ENCODE data around the gene ZCCHC7.

The ZCCHC7 gene

DNA sequence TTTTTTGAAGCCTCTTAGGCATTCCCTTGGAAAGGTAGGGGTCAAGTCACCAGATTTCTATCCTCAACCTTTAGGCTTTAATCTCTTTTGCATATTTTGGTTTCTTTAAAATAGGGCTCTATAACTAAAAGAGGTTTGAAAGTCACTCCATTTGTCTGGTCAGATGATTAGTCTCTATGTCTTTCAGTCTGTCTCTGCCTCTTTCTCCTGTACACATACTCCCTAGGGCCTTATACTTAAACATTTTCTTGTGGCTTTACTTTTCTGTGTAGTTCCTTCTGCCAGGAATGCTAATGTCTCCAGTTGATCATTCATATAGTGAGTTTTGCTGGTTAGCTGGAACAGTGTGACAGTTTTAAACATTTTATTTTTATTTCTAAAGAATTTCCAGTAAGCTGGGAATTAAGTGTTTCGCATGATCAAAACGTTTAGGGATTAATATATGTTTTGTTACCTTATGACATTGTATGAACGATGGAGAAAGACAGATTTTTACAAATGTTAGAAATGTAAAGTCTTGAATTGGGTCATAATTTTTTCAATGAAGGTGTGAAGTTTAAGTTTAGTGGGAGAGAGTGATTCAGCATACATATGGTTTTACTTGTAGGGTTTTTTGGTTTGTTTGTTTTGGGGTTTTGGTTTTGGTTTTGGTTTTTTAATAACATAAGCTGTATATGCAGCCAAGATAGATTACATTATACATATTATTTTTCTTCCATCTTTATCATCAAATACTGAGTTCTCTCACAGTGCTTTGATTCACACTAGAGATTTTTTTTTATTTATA lies 90.6 kb downstream of the ZCCHC7 start:
- Histone ChIP-seq H3K36me3 (ENCODE audit: control insufficient read depth in 1 of 2, insufficient read depth in 2 of 2, low read length in 2 of 2) (peaks cover 2 to 3% of the 10 kb centered on the region in 2 experiments), H3K4ac (ENCODE audit: low read depth, low read length) (no peak overlapping the region), H3K27ac (ENCODE audit: low read depth, low read length) (no peak overlapping the region), H4K8ac (ENCODE audit: low read depth, low read length) (no peak overlapping the region), H2AFZ (ENCODE audit: insufficient read depth, low read length, poor library complexity) (no peak overlapping the region), H3K27me3 (ENCODE audit: insufficient read depth, low read length) (no peaks in the 10 kb centered on the region), H3K23ac (ENCODE audit: low read length) (no peak overlapping the region), H3K79me2 (ENCODE audit: control insufficient read depth, insufficient read depth, low read length, poor library complexity) (no peaks in the 10 kb centered on the region), H3K4me1 (ENCODE audit: control insufficient read depth in 1 of 2, insufficient read depth in 2 of 2, low read length in 2 of 2) (no peaks in the 10 kb centered on the region), H2BK12ac (ENCODE audit: low read length) (no peak overlapping the region), H4K91ac (ENCODE audit: low read depth, low read length) (no peak overlapping the region), H2AK5ac (ENCODE audit: low read length) (no peak overlapping the region), H3K79me1 (ENCODE audit: low read length) (no peaks in the 10 kb centered on the region), H3K9me3 (ENCODE audit: insufficient read depth, low read depth, low read length) (no peaks in the 10 kb centered on the region), H3K18ac (ENCODE audit: low read length) (no peak overlapping the region), H2BK120ac (ENCODE audit: insufficient read depth, low read length, poor library complexity) (no peak overlapping the region), H4K12ac (ENCODE audit: low read depth, low read length) (no peak overlapping the region), H3K4me2 (ENCODE audit: low read length) (no peak overlapping the region), H3K4me3 (ENCODE audit: low read depth, low read length) (no peak overlapping the region), H3K9ac (ENCODE audit: low read length) (no peak overlapping the region), H3K14ac (ENCODE audit: low read length) (no peak overlapping the region), H2BK5ac (ENCODE audit: low read depth, low read length, poor library complexity) (no peak overlapping the region)
- DNase-seq = no peak
- WGBS (ENCODE audit: extremely low coverage, insufficient coverage, insufficient read length) = no CpG with 5 or more reads among the region's 3 CpGs

DNA sequence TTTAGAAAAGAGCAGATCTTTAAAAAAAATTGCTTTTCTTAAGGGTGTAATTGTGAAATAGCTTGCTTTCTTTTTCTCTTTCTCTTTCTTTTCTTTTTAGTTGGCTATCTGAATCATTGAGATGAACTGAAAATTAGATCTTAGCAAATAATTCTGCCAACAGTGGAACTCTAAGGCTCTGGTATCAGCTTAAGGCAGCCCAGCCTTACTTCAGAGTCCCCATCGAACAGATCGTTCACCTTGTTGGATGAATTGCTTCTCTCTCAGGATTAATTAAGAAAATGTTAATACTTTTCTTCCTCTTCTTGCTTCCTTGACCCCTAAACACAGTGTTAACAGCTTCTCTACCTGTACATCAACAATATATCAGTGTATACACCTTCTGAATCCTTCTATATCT lies 92.1 kb downstream of the ZCCHC7 start:
- Histone ChIP-seq H4K91ac (ENCODE audit: low read depth, low read length) (no peak overlapping the region), H3K79me2 (ENCODE audit: control insufficient read depth, insufficient read depth, low read length, poor library complexity) (no peaks in the 10 kb centered on the region), H2BK5ac (ENCODE audit: low read depth, low read length, poor library complexity) (no peak overlapping the region), H3K9ac (ENCODE audit: low read length) (no peak overlapping the region), H2AFZ (ENCODE audit: insufficient read depth, low read length, poor library complexity) (no peak overlapping the region), H3K4me1 (ENCODE audit: control insufficient read depth in 1 of 2, insufficient read depth in 2 of 2, low read length in 2 of 2) (no peaks in the 10 kb centered on the region), H3K18ac (ENCODE audit: low read length) (no peak overlapping the region), H3K4ac (ENCODE audit: low read depth, low read length) (no peak overlapping the region), H2AK5ac (ENCODE audit: low read length) (no peak overlapping the region), H3K4me3 (ENCODE audit: low read depth, low read length) (no peak overlapping the region), H3K36me3 (ENCODE audit: control insufficient read depth in 1 of 2, insufficient read depth in 2 of 2, low read length in 2 of 2) (peaks cover 0 to 2% of the 10 kb centered on the region in 2 experiments), H3K4me2 (ENCODE audit: low read length) (no peak overlapping the region), H3K27ac (ENCODE audit: low read depth, low read length) (no peak overlapping the region), H3K27me3 (ENCODE audit: insufficient read depth, low read length) (no peaks in the 10 kb centered on the region), H4K12ac (ENCODE audit: low read depth, low read length) (no peak overlapping the region), H3K9me3 (ENCODE audit: insufficient read depth, low read depth, low read length) (no peaks in the 10 kb centered on the region), H2BK120ac (ENCODE audit: insufficient read depth, low read length, poor library complexity) (no peak overlapping the region), H3K23ac (ENCODE audit: low read length) (no peak overlapping the region), H3K79me1 (ENCODE audit: low read length) (no peaks in the 10 kb centered on the region), H2BK12ac (ENCODE audit: low read length) (no peak overlapping the region), H4K8ac (ENCODE audit: low read depth, low read length) (no peak overlapping the region), H3K14ac (ENCODE audit: low read length) (no peak overlapping the region)
- no peak for DNase-seq
- WGBS (ENCODE audit: extremely low coverage, insufficient coverage, insufficient read length) = no CpG with 5 or more reads among the region's 2 CpGs

DNA sequence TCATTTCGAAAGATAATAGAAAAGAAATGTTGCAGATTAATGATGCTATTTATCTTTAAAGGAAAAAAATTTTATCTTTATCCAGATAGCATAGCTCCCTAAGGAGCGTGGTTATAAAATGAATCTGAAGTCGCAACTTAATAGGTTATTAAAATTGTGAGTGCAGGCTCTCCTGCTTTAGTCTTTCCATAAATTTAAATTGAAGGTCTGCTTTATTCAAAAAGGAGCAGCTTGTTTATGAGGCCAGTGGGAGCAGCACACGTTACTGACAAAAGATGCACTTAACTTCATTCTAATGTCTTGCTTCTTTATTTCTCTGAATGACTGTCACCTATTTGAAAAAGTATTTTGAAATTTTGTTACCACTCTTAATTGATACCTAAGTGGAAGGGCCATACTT lies 95.0 kb downstream of the ZCCHC7 start:
- no peak overlapping the region for H3K4me2 ChIP-seq (ENCODE audit: low read length)
- no peak overlapping the region for H3K27ac ChIP-seq (ENCODE audit: low read depth, low read length)
- no peaks in the 10 kb centered on the region for H3K4me1 ChIP-seq (ENCODE audit: control insufficient read depth in 1 of 2, insufficient read depth in 2 of 2, low read length in 2 of 2)
- H3K27me3 ChIP-seq (ENCODE audit: insufficient read depth, low read length) = no peaks in the 10 kb centered on the region
- no peak for DNase-seq
- H3K18ac ChIP-seq (ENCODE audit: low read length) = no peak overlapping the region
- no peaks in the 10 kb centered on the region for H3K9me3 ChIP-seq (ENCODE audit: insufficient read depth, low read depth, low read length)
- no CpG with 5 or more reads among the region's 4 CpGs for WGBS (ENCODE audit: extremely low coverage, insufficient coverage, insufficient read length)
- no peak overlapping the region for H4K91ac ChIP-seq (ENCODE audit: low read depth, low read length)
- H2BK120ac ChIP-seq (ENCODE audit: insufficient read depth, low read length, poor library complexity) = no peak overlapping the region
- H3K79me2 ChIP-seq (ENCODE audit: control insufficient read depth, insufficient read depth, low read length, poor library complexity) = no peaks in the 10 kb centered on the region
- H4K12ac ChIP-seq (ENCODE audit: low read depth, low read length) = no peak overlapping the region
- H3K9ac ChIP-seq (ENCODE audit: low read length) = no peak overlapping the region
- no peak overlapping the region for H3K23ac ChIP-seq (ENCODE audit: low read length)
- H3K79me1 ChIP-seq (ENCODE audit: low read length) = no peaks in the 10 kb centered on the region
- H2AK5ac ChIP-seq (ENCODE audit: low read length) = no peak overlapping the region
- H3K4me3 ChIP-seq (ENCODE audit: low read depth, low read length) = no peak overlapping the region
- H3K36me3 ChIP-seq (ENCODE audit: control insufficient read depth in 1 of 2, insufficient read depth in 2 of 2, low read length in 2 of 2) = no peaks in the 10 kb centered on the region
- H3K14ac ChIP-seq (ENCODE audit: low read length) = no peak overlapping the region
- H3K4ac ChIP-seq (ENCODE audit: low read depth, low read length) = no peak overlapping the region
- no peak overlapping the region for H2AFZ ChIP-seq (ENCODE audit: insufficient read depth, low read length, poor library complexity)
- H2BK5ac ChIP-seq (ENCODE audit: low read depth, low read length, poor library complexity) = no peak overlapping the region
- H4K8ac ChIP-seq (ENCODE audit: low read depth, low read length) = no peak overlapping the region
- no peak overlapping the region for H2BK12ac ChIP-seq (ENCODE audit: low read length)

DNA sequence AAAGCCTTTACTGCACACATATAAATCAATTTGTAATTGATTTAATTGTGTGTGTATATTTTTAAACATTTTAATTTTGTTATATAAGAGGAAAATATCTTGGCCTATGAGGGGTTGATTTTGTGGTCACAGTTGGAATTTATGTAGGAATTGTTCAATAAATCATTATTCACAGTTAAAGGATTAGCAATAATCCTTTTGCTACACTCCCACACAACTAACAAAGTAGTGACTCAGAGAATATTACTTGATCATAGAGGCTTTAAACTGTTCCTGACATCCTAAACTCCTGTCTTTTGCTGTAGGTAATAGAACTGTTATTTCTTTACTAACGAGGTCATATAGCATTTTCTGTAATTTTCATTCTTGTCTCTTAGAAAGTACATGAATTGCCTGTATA lies 95.5 kb downstream of the ZCCHC7 start:
- no peak overlapping the region for H4K12ac ChIP-seq (ENCODE audit: low read depth, low read length)
- no peak overlapping the region for H2AK5ac ChIP-seq (ENCODE audit: low read length)
- no peaks in the 10 kb centered on the region for H3K36me3 ChIP-seq (ENCODE audit: control insufficient read depth in 1 of 2, insufficient read depth in 2 of 2, low read length in 2 of 2)
- H3K27me3 ChIP-seq (ENCODE audit: insufficient read depth, low read length) = no peaks in the 10 kb centered on the region
- no peak overlapping the region for H2BK5ac ChIP-seq (ENCODE audit: low read depth, low read length, poor library complexity)
- no peak overlapping the region for H2AFZ ChIP-seq (ENCODE audit: insufficient read depth, low read length, poor library complexity)
- no peaks in the 10 kb centered on the region for H3K4me1 ChIP-seq (ENCODE audit: control insufficient read depth in 1 of 2, insufficient read depth in 2 of 2, low read length in 2 of 2)
- H3K14ac ChIP-seq (ENCODE audit: low read length) = no peak overlapping the region
- no peak overlapping the region for H3K4ac ChIP-seq (ENCODE audit: low read depth, low read length)
- H3K9ac ChIP-seq (ENCODE audit: low read length) = no peak overlapping the region
- H3K4me3 ChIP-seq (ENCODE audit: low read depth, low read length) = no peak overlapping the region
- no peaks in the 10 kb centered on the region for H3K79me2 ChIP-seq (ENCODE audit: control insufficient read depth, insufficient read depth, low read length, poor library complexity)
- H3K79me1 ChIP-seq (ENCODE audit: low read length) = no peaks in the 10 kb centered on the region
- H4K91ac ChIP-seq (ENCODE audit: low read depth, low read length) = no peak overlapping the region
- H3K23ac ChIP-seq (ENCODE audit: low read length) = no peak overlapping the region
- no peaks in the 10 kb centered on the region for H3K9me3 ChIP-seq (ENCODE audit: insufficient read depth, low read depth, low read length)
- H3K4me2 ChIP-seq (ENCODE audit: low read length) = no peak overlapping the region
- no peak for DNase-seq
- no peak overlapping the region for H3K27ac ChIP-seq (ENCODE audit: low read depth, low read length)
- no peak overlapping the region for H4K8ac ChIP-seq (ENCODE audit: low read depth, low read length)
- no CpG with 5 or more reads among the region's 1 CpG for WGBS (ENCODE audit: extremely low coverage, insufficient coverage, insufficient read length)
- no peak overlapping the region for H2BK12ac ChIP-seq (ENCODE audit: low read length)
- H3K18ac ChIP-seq (ENCODE audit: low read length) = no peak overlapping the region
- H2BK120ac ChIP-seq (ENCODE audit: insufficient read depth, low read length, poor library complexity) = no peak overlapping the region

All from trophoblast cell (in vitro differentiated cells and primary cell).